C4-2B (cell line): ENCODE measurements around the gene CHCHD4.
"Not testable (repeated sequence)": the region's sequence is repeated elsewhere in the genome, so short reads cannot be mapped to it uniquely, and the experiment has no call there.

Experiments
- CTCF ChIP-seq: fragments of 450-650 bp; conservative IDR thresholded peaks from 2 replicates; pipeline ENCODE4 v1.5.1; 2017; ENCODE audit warnings: mild to moderate bottlenecking
- ZFX ChIP-seq: fragments of 450-650 bp; IDR thresholded peaks from 2 replicates; pipeline ENCODE4 v1.6.1; 2017

GRCh38 chr3:14075233-14075632 is 49.4 kb downstream of the CHCHD4 start:
- not testable (repeated sequence) for TF ChIP-seq CTCF, ZFX
